Measurements from ENCODE around the gene DNM2. TPM values are rescaled to one million over a fixed set of nuclear protein-coding genes. Genes with fewer than 3 reads are reported as not detected.
"Not testable (repeated sequence)": the region's sequence is repeated elsewhere in the genome, so short reads cannot be mapped to it uniquely, and the experiment has no call there.

DNM2 gene
- total RNA-seq, 1 donor from 2014 or later, result 184 TPM

DNA sequence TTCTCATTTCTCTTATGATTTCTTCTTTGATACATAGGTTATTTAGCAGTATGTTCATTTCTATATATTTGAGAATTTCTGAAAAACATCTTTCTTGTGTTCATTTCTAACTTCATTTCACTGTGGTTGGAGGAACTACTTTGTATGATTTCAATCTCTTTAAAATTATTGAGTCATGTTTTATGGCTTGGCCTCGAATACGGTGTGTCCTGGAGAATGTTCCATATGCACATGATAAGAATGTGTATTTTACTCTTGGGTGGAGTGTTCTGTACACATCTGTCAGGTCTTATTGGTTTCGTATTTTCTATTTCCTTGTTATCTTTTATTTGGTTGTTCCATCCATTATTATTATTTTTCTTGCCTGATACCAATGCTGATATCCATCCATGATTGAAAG is 22.9 kb downstream of the DNM2 start:
- no peak for DNase-seq (ENCODE audit: low spot score)
- H3K4me3 Mint-ChIP-seq (ENCODE audit: unreplicated experiment), result no peak overlapping the region
- peaks cover 19% of the 10 kb centered on the region for H3K36me3 Mint-ChIP-seq (ENCODE audit: low read depth, unreplicated experiment)
- TF ChIP-seq, protein P1, sequence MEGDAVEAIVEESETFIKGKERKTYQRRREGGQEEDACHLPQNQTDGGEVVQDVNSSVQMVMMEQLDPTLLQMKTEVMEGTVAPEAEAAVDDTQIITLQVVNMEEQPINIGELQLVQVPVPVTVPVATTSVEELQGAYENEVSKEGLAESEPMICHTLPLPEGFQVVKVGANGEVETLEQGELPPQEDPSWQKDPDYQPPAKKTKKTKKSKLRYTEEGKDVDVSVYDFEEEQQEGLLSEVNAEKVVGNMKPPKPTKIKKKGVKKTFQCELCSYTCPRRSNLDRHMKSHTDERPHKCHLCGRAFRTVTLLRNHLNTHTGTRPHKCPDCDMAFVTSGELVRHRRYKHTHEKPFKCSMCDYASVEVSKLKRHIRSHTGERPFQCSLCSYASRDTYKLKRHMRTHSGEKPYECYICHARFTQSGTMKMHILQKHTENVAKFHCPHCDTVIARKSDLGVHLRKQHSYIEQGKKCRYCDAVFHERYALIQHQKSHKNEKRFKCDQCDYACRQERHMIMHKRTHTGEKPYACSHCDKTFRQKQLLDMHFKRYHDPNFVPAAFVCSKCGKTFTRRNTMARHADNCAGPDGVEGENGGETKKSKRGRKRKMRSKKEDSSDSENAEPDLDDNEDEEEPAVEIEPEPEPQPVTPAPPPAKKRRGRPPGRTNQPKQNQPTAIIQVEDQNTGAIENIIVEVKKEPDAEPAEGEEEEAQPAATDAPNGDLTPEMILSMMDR (IDR thresholded peaks at IDR 0.05; ENCODE audit: unreplicated experiment), result no peak
- H3K27me3 Mint-ChIP-seq (ENCODE audit: unreplicated experiment), result peaks cover 6% of the 10 kb centered on the region
- peak overlapping the region; percentile 8 for H3K27ac Mint-ChIP-seq (ENCODE audit: unreplicated experiment)
- H3K4me1 Mint-ChIP-seq (ENCODE audit: unreplicated experiment), result peaks cover 25% of the 10 kb centered on the region
- no peaks in the 10 kb centered on the region for H3K9me3 Mint-ChIP-seq (ENCODE audit: unreplicated experiment)

DNA sequence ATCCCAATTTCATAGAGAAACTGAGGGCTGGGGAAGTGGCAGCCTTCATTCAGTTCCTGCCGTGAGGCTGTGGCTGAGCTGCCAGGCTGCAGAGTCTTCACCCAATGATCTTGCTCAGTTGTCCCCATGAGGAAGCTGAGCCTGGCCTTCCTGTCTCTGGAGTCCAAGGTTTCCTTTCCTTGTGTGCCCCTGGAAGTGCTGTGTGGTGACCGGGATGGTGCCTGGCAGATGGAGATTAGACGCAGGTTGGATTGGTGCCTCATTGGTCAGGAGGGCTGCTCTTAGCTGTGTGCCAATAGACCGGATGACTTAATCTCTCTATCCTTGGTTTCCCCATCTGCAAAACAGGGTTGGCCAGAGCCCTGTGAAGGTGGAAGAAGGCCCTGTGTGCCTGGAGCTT is 24.6 kb downstream of the DNM2 start:
- peak overlapping the region; percentile 42 for H3K27ac Mint-ChIP-seq (ENCODE audit: unreplicated experiment)
- H3K4me3 Mint-ChIP-seq (ENCODE audit: unreplicated experiment), result peak overlapping the region; percentile 31
- DNase-seq (ENCODE audit: low spot score), result no peak
- H3K4me1 Mint-ChIP-seq (ENCODE audit: unreplicated experiment), result peaks cover 19% of the 10 kb centered on the region
- no peaks in the 10 kb centered on the region for H3K9me3 Mint-ChIP-seq (ENCODE audit: unreplicated experiment)
- TF ChIP-seq, protein P1 (IDR thresholded peaks at IDR 0.05; ENCODE audit: unreplicated experiment), result no peak
- peaks cover 15% of the 10 kb centered on the region for H3K36me3 Mint-ChIP-seq (ENCODE audit: low read depth, unreplicated experiment)
- H3K27me3 Mint-ChIP-seq (ENCODE audit: unreplicated experiment), result peaks cover 6% of the 10 kb centered on the region

DNA sequence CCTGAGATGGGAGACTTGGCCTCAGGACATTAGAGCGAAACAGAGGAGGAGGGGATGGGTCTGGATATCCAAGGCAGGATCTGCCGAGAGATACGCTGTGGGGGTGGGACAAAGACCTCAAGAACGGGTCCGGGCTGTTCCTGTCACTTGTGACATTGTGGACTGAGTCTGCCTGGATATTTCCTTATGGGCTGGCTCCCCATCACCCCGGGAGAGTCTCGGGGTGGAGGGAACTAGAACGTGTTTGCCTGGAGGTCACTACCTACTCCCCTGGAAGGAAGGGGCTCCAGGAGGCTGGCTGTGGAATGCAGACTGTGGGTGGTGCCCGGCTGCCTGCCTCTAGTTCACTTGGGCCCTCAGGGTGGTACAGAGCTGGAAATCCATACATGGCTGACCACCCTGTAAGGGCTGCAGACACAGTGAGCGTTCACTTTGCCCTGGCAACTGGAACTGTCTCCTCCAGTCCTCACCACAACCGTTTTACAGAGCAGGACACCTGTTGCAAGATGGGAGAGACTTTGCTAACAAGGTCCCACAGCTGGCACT is 26.4 kb downstream of the DNM2 start:
- peaks cover 7% of the 10 kb centered on the region for H3K27me3 Mint-ChIP-seq (ENCODE audit: unreplicated experiment)
- no peak overlapping the region for H3K4me3 Mint-ChIP-seq (ENCODE audit: unreplicated experiment)
- peaks cover 11% of the 10 kb centered on the region for H3K36me3 Mint-ChIP-seq (ENCODE audit: low read depth, unreplicated experiment)
- TF ChIP-seq, protein P1 (IDR thresholded peaks at IDR 0.05; ENCODE audit: unreplicated experiment), result no peak
- DNase-seq (ENCODE audit: low spot score), result no peak
- H3K9me3 Mint-ChIP-seq (ENCODE audit: unreplicated experiment), result no peaks in the 10 kb centered on the region
- peaks cover 23% of the 10 kb centered on the region for H3K4me1 Mint-ChIP-seq (ENCODE audit: unreplicated experiment)
- no peak overlapping the region for H3K27ac Mint-ChIP-seq (ENCODE audit: unreplicated experiment)

DNA sequence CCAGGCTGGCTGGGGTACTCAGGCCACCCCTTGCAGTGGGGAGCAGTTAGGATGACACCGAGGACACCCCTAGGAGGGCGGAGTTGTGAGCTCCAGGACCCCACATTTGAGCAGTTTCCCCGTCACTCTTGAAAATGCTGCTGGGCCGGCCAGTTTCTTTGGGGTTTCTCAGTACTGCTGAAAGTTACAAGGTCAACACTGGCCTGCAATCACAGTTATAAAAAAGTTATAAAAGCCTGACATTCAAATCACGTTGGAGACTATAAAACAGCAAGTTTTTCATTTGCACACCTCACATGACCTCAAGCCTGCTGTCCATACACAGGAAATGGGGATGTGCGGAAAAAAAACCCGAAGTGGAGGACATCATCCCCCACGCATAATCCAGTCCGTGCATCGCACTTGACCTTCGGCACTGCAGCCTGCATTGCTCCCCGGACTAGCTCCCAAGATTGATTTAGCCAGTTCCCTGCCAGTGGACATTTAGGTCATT is 27.0 kb downstream of the DNM2 start:
- no peak for DNase-seq (ENCODE audit: low spot score)
- Mint-ChIP-seq H3K9me3 (ENCODE audit: unreplicated experiment) (no peaks in the 10 kb centered on the region), H3K4me3 (ENCODE audit: unreplicated experiment) (no peak overlapping the region), H3K36me3 (ENCODE audit: low read depth, unreplicated experiment) (peaks cover 11% of the 10 kb centered on the region), H3K27ac (ENCODE audit: unreplicated experiment) (peak overlapping the region; percentile 72), H3K27me3 (ENCODE audit: unreplicated experiment) (peaks cover 7% of the 10 kb centered on the region), H3K4me1 (ENCODE audit: unreplicated experiment) (peaks cover 23% of the 10 kb centered on the region)
- TF ChIP-seq, protein P1 (IDR thresholded peaks at IDR 0.05; ENCODE audit: unreplicated experiment), result no peak

DNA sequence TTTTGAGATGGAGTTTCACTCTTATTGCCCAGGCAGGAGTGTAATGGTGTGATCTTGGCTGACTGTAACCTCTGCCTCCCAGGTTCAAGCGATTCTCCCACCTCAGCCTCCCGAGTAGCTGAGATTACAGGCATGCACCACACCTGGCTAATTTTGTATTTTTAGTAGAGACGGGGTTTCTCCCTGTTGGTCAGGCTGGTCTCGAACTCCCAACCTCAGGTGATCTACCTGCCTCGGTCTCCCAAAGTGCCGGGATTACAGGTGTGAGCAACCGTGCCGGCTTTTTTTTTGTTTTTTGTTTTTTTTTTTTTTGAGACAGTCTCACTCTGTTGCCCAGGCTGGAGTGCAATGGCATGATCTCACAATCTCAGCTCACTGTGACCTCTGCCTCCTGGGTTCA is 28.6 kb downstream of the DNM2 start:
- not testable (repeated sequence) for H3K9me3 Mint-ChIP-seq (ENCODE audit: unreplicated experiment); H3K27ac Mint-ChIP-seq (ENCODE audit: unreplicated experiment); DNase-seq (ENCODE audit: low spot score); H3K4me3 Mint-ChIP-seq (ENCODE audit: unreplicated experiment); H3K36me3 Mint-ChIP-seq (ENCODE audit: low read depth, unreplicated experiment)
- peaks cover 12% of the 10 kb centered on the region for H3K27me3 Mint-ChIP-seq (ENCODE audit: unreplicated experiment)
- H3K4me1 Mint-ChIP-seq (ENCODE audit: unreplicated experiment), result peaks cover 31% of the 10 kb centered on the region
